Measurements from ENCODE around the gene C2CD2L. TPM values are rescaled to one million over a fixed set of nuclear protein-coding genes. Genes with fewer than 3 reads are reported as not detected.

The C2CD2L gene
- 4.6 and 6.2 TPM in 2 replicates for total RNA-seq

GRCh38 chr11:119106564-119107537 is at the start of gene C2CD2L:
TSS of gene C2CD2L (plus strand) at chr11:119107344. CDS start at chr11:119107742, 398 bp downstream.

GRCh38 chr11:119067371-119068222 is 39.5 kb upstream of the C2CD2L start, which contains the start of gene VPS11:
TSS of gene VPS11 (plus strand) at chr11:119067818. CDS start at chr11:119067824, 6 bp downstream.

GRCh38 chr11:119084663-119085436 is 22.3 kb upstream of the C2CD2L start, which contains the start of gene HMBS:
TSS of gene HMBS (plus strand) at chr11:119084881. CDS start at chr11:119085034, 153 bp downstream.

GRCh38 chr11:119101759-119102423 is 5.3 kb upstream of the C2CD2L start, which contains the start of gene DPAGT1:
TSS of gene DPAGT1 (minus strand) at chr11:119101853. CDS start at chr11:119101655, 198 bp downstream.

GRCh38 chr11:119121008-119121810 is 14.1 kb downstream of the C2CD2L start, which contains the start of gene HINFP:
TSS of gene HINFP (plus strand) at chr11:119121580. CDS start at chr11:119126945, 5,365 bp downstream.

GRCh38 chr11:119149018-119149785 is 42.1 kb downstream of the C2CD2L start, which contains the start of gene ABCG4:
TSS of gene ABCG4 (plus strand) at chr11:119149052. CDS start at chr11:119149966, 914 bp downstream.

Other genes starting within 250 kb of the C2CD2L start
- gene CXCR5, start 223.5 kb upstream of the C2CD2L start, total RNA-seq: not detected in 2 replicates
- 13.9 and 22.9 TPM in 2 replicates for gene BCL9L, start 181.4 kb upstream of the C2CD2L start, total RNA-seq
- gene UPK2, start 151.0 kb upstream of the C2CD2L start, total RNA-seq: not detected in 2 replicates
- not detected in 2 replicates for gene FOXR1, start 135.6 kb upstream of the C2CD2L start, total RNA-seq
- 24.2 and 27.2 TPM in 2 replicates for gene CENATAC, start 109.2 kb upstream of the C2CD2L start, total RNA-seq
- 1,172 and 2,215 TPM in 2 replicates for gene RPS25, start 89.0 kb upstream of the C2CD2L start, total RNA-seq
- gene TRAPPC4, start 88.6 kb upstream of the C2CD2L start, total RNA-seq: 54.2 and 66.2 TPM in 2 replicates
- 17.7 and 27.4 TPM in 2 replicates for gene SLC37A4, start 76.5 kb upstream of the C2CD2L start, total RNA-seq
- 230 and 263 TPM in 2 replicates for gene HYOU1, start 50.1 kb upstream of the C2CD2L start, total RNA-seq
- 25.5 and 32.3 TPM in 2 replicates for gene VPS11, start 39.5 kb upstream of the C2CD2L start, total RNA-seq
- 6.9 and 7.3 TPM in 2 replicates for gene HMBS, start 22.5 kb upstream of the C2CD2L start, total RNA-seq
- gene DPAGT1, start 5.5 kb upstream of the C2CD2L start, total RNA-seq: 27.2 and 34.9 TPM in 2 replicates
- 24.4 and 24.5 TPM in 2 replicates for gene HINFP, start 14.2 kb downstream of the C2CD2L start, total RNA-seq
- gene ABCG4, start 41.7 kb downstream of the C2CD2L start, total RNA-seq: 0.33 and 1.1 TPM in 2 replicates
- gene NLRX1, start 61.4 kb downstream of the C2CD2L start, total RNA-seq: 17.5 and 22.5 TPM in 2 replicates
- not detected in 2 replicates for gene NHERF4, start 78.1 kb downstream of the C2CD2L start, total RNA-seq
- 23.2 and 33.1 TPM in 2 replicates for gene CBL, start 99.0 kb downstream of the C2CD2L start, total RNA-seq
- gene MCAM, start 209.8 kb downstream of the C2CD2L start, total RNA-seq: 1,416 and 4,821 TPM in 2 replicates
- gene RNF26, start 227.2 kb downstream of the C2CD2L start, total RNA-seq: 6.4 and 7.2 TPM in 2 replicates
- gene C1QTNF5, start 233.5 kb downstream of the C2CD2L start, total RNA-seq: 79.7 and 111 TPM in 2 replicates
- gene MFRP, start 239.4 kb downstream of the C2CD2L start, total RNA-seq: under 0.01 TPM in 2 replicates

Measured in vein endothelial cell (primary cell).